ENCODE measurements around the gene MSH6. TPM values are rescaled to one million over a fixed set of nuclear protein-coding genes. Genes with fewer than 3 reads are reported as not detected.
"Not testable (repeated sequence)": the region's sequence is repeated elsewhere in the genome, so short reads cannot be mapped to it uniquely, and the experiment has no call there.

The MSH6 gene
- polyA plus RNA-seq, 4 donors: 80.0 to 106 (median 91.5) TPM

GRCh38 chr2:47842846-47843245 lies 59.9 kb downstream of the MSH6 start:
- DNase-seq (ENCODE audit: low read depth in 4 of 4, low spot score in 2 of 4): no peak

GRCh38 chr2:47843407-47843806 lies 60.5 kb downstream of the MSH6 start:
- DNase-seq (ENCODE audit: low read depth in 4 of 4, low spot score in 2 of 4): no peak

GRCh38 chr2:47844162-47844561 lies 61.2 kb downstream of the MSH6 start:
- DNase-seq (ENCODE audit: low read depth in 4 of 4, low spot score in 2 of 4): no peak

- no peak for DNase-seq (ENCODE audit: low read depth in 4 of 4, low spot score in 2 of 4)
Observed at GRCh38 chr2:47849368-47849767, 66.4 kb downstream of the MSH6 start.

- no peak for DNase-seq (ENCODE audit: low read depth in 4 of 4, low spot score in 2 of 4)
Observed at GRCh38 chr2:47850198-47850597, 67.3 kb downstream of the MSH6 start.

- not testable (repeated sequence) for DNase-seq (ENCODE audit: low read depth in 4 of 4, low spot score in 2 of 4)
Observed at GRCh38 chr2:47853067-47853777, 70.3 kb downstream of the MSH6 start.

Other genes with a start within 250 kb of the MSH6 start
- gene KCNK12, start 212.2 kb upstream of the MSH6 start, polyA plus RNA-seq (ENCODE audit: insufficient read length in 4 of 4): 1 to 10 TPM in 1 of 4 donors, under 1 TPM in 3; 0.24 to 1.4 (median 0.47) TPM
- gene FBXO11, start 123.4 kb downstream of the MSH6 start, polyA plus RNA-seq (ENCODE audit: insufficient read length in 4 of 4): 100 to 1,000 TPM in 1 of 4 donors, 10 to 100 TPM in 3; 70.5 to 101 (median 78.7) TPM

All from left renal cortex interstitium (tissue), 4 donors.